ENCODE measurements around the gene UBE2K. TPM values are rescaled to one million over a fixed set of nuclear protein-coding genes. Genes with fewer than 3 reads are reported as not detected.
A peak's percentile ranks its signal among the peaks of the same experiment; 100 is the strongest.
"Not testable (repeated sequence)": the region's sequence is repeated elsewhere in the genome, so short reads cannot be mapped to it uniquely, and the experiment has no call there.

Gene UBE2K
- total RNA-seq, 1 donor from 2014 or later: 57.7 TPM

- DNase-seq; ATAC-seq (ENCODE audit: poor library complexity); intact Hi-C loops (cut with DNase I): not testable (repeated sequence)
Measured at GRCh38 chr4:39717743-39718142, 19.8 kb downstream of the UBE2K start.

- no peak for DNase-seq
- no peak for ATAC-seq (ENCODE audit: poor library complexity)
- intact Hi-C loops (cut with DNase I): no loop called here
Measured at GRCh38 chr4:39718366-39719323, 20.7 kb downstream of the UBE2K start.

- DNase-seq (no peak), ATAC-seq (ENCODE audit: poor library complexity) (no peak)
- intact Hi-C loops (cut with DNase I): no loop called here
Measured at GRCh38 chr4:39719804-39720580, 22.1 kb downstream of the UBE2K start.

GRCh38 chr4:39721273-39721672, 23.3 kb downstream of the UBE2K start:
- intact Hi-C loops (cut with DNase I); DNase-seq; ATAC-seq (ENCODE audit: poor library complexity): not testable (repeated sequence)

- DNase-seq: no peak
- intact Hi-C loops (cut with DNase I): no loop called here
- ATAC-seq (ENCODE audit: poor library complexity): peak; percentile 31
Measured at GRCh38 chr4:39721788-39722187, 23.9 kb downstream of the UBE2K start.

- intact Hi-C loops (cut with DNase I): no loop called here
- DNase-seq (no peak), ATAC-seq (ENCODE audit: poor library complexity) (no peak)
Measured at GRCh38 chr4:39729557-39729956, 31.6 kb downstream of the UBE2K start.

- no peak for DNase-seq
- intact Hi-C loops (cut with DNase I): no loop called here
- peak; percentile 51 for ATAC-seq (ENCODE audit: poor library complexity)
Measured at GRCh38 chr4:39730072-39730471, 32.1 kb downstream of the UBE2K start.

- no peak for DNase-seq
- intact Hi-C loops (cut with DNase I): no loop called here
- ATAC-seq (ENCODE audit: poor library complexity): no peak
Measured at GRCh38 chr4:39731908-39732307, 34.0 kb downstream of the UBE2K start.

GRCh38 chr4:39732728-39733127, 34.8 kb downstream of the UBE2K start:
- DNase-seq: no peak
- intact Hi-C loops (cut with DNase I): no loop called here

GRCh38 chr4:39739591-39739990, 41.7 kb downstream of the UBE2K start:
- DNase-seq; intact Hi-C loops (cut with DNase I); ATAC-seq (ENCODE audit: poor library complexity): not testable (repeated sequence)

More at GRCh38 chr4:39732728-39733127, 34.8 kb downstream of the UBE2K start:
- no peak for ATAC-seq (ENCODE audit: poor library complexity)

GRCh38 chr4:39741401-39741800, 43.5 kb downstream of the UBE2K start:
- DNase-seq: no peak
- ATAC-seq (ENCODE audit: poor library complexity): no peak
- intact Hi-C loops (cut with DNase I): no loop called here

- intact Hi-C loops (cut with DNase I): no loop called here
- ATAC-seq (ENCODE audit: poor library complexity): no peak
- DNase-seq: no peak
Measured at GRCh38 chr4:39745920-39746319, 48.0 kb downstream of the UBE2K start.

GRCh38 chr4:39750216-39750615, 52.3 kb downstream of the UBE2K start:
- ATAC-seq (ENCODE audit: poor library complexity) (no peak), DNase-seq (no peak)
- intact Hi-C loops (cut with DNase I): no loop called here

GRCh38 chr4:39754309-39754708, 56.4 kb downstream of the UBE2K start:
- ATAC-seq (ENCODE audit: poor library complexity) (no peak), DNase-seq (no peak)
- intact Hi-C loops (cut with DNase I): no loop called here

- no peak for ATAC-seq (ENCODE audit: poor library complexity)
- no peak for DNase-seq
- intact Hi-C loops (cut with DNase I): no loop called here
Measured at GRCh38 chr4:39756159-39756558, 58.2 kb downstream of the UBE2K start.

GRCh38 chr4:39758176-39758575, 60.2 kb downstream of the UBE2K start:
- DNase-seq (no peak), ATAC-seq (ENCODE audit: poor library complexity) (no peak)
- intact Hi-C loops (cut with DNase I): no loop called here

- DNase-seq (no peak), ATAC-seq (ENCODE audit: poor library complexity) (no peak)
- intact Hi-C loops (cut with DNase I): no loop called here
Measured at GRCh38 chr4:39759569-39759968, 61.6 kb downstream of the UBE2K start.

- ATAC-seq (ENCODE audit: poor library complexity): no peak
- intact Hi-C loops (cut with DNase I): no loop called here
- no peak for DNase-seq
Measured at GRCh38 chr4:39761005-39761667, 63.2 kb downstream of the UBE2K start.

Measured in Right ventricle myocardium superior (tissue), 1 donor.